HT-29 (cell line): ENCODE measurements around the gene EHD1. TPM values are rescaled to one million over a fixed set of nuclear protein-coding genes. Genes with fewer than 3 reads are reported as not detected.

ENCODE experiments used
- DNase-seq: peaks from one replicate; pipeline ENCODE4 v3.0.0-alpha.2; 2015; ENCODE audit warnings: low spot score
- total RNA-seq: library from RNA; depleted of rRNA; stranded (reverse); fragments of >200 nt; shearing (Covaris generic); gene quantifications from 2 replicates; pipeline ENCODE4 v1.2.3, GENCODE V29; 2014

EHD1 gene
- total RNA-seq, 1 experiment from 2014 or later = 123 TPM

GRCh38 chr11:64875369-64876228 is 2.8 kb downstream of the EHD1 start:
- DNase-seq = no peak

- no peak for DNase-seq
These were observed 3.8 kb downstream of the EHD1 start for GRCh38 chr11:64874308-64875240.

DNA sequence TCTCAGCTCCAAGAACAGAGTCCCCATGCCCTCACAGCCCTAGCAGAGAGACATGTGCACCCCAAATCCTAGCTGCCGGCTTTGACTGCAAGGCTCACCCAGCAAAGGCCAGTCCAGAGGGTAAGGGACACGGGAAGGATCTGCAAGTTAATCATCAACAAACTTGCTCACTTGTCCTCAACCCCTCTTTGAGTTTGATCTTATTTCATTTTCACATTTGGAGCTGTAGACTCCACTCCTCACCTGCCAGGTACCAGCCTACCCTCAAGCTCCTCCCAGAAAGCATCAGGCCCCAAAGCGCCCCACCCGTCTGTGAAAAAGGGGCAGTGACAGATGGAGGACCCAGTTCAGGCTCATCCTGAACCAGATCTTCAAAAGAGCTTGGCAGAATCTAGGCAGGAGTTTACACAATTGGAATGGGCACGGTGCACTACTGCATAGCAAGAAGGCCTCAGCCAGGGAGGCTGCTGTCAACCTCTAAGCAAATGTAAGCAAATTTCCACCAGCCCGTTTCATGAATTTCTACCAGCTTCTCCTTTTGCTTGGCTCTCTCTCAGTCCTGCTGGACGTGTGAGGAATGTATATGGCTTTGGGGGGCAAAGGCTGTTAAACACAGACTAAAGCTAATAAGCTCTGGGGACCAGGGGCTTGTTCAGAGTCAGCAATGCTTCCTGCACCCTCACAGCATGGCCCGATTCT is 5.5 kb downstream of the EHD1 start:
- DNase-seq = no peak

DNA sequence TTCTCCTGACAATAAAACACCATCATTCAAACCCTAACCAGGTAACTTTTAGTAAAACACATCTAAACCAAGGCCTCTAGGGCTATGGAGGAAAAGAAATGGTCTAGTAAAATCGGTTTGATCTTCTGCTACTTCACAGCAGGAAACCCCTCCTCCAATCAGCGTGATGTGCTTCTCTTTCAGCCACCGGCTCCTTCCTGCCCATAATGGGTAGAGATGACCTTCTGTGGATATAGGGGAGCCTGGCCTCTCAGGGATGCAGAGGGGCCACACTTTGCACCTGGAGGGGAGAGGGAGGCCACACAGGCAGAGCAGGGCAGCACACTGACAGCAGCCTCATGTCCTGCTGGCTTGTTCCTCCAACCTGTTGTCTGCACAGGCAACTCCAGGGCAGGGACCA is 6.9 kb downstream of the EHD1 start:
- no peak for DNase-seq

GRCh38 chr11:64870893-64871466 is 7.4 kb downstream of the EHD1 start:
- DNase-seq = no peak

DNA sequence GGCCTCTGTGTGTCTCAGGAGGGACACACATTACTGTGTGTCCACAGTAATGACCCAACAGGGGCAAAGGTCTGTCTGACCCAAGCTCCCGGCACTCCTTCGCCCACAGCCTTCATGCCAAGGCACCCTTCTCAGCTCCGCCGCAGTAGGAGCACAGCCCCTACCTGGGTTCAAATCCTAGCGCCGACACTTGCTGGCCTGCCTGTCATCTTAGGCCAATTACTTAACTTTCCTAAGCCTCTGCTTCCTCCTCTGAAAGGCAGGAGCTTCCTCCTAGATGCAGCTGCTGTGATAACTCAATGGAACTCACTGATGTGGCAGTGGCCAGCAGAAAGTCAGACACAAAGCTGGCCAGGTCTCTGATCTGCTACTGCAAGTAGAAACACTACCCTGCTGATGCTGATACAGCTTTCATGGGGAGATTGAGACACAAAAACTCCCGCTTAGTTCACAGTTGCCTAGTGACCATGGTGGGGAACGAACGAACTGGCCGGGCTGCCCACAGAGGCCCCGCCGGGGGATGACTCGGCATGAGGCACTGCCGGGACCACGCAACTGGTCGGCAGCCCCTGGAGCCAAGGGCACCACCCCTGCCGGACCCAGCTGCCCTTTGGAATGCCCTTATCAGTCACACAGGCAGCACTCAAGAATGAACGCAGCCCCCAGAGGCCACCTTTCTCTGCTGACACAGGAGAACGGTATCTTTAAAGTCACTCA is 8.1 kb downstream of the EHD1 start:
- DNase-seq = no peak

DNA sequence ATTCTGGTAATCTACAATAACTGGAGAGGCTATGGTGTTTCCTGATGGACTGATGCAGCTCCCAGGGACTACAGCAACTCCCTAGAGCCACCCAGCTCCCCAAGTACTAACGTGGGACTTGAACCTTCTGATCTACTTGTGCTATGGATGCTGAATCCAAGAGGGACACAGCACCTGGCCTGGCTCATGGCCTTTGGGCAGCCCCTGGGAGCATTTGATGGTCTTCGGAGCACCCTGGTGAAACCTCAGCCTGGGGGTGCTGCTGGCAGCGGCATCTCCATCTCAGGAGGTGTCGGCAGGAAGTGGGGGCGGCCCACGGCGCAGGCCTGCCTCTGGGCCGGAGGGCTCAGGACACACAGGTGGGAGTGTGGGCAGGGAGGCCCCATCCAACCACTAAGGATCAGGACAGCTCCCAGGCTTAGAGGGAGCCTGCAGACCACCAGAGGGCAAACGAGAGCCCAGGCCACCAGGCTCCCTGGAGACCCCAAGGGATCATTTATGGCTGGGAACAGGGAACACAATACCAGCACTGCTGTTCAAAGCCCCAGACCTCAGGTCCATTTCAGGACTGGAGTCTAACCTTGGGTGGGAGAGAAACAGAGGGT is 8.7 kb downstream of the EHD1 start:
- no peak for DNase-seq

DNA sequence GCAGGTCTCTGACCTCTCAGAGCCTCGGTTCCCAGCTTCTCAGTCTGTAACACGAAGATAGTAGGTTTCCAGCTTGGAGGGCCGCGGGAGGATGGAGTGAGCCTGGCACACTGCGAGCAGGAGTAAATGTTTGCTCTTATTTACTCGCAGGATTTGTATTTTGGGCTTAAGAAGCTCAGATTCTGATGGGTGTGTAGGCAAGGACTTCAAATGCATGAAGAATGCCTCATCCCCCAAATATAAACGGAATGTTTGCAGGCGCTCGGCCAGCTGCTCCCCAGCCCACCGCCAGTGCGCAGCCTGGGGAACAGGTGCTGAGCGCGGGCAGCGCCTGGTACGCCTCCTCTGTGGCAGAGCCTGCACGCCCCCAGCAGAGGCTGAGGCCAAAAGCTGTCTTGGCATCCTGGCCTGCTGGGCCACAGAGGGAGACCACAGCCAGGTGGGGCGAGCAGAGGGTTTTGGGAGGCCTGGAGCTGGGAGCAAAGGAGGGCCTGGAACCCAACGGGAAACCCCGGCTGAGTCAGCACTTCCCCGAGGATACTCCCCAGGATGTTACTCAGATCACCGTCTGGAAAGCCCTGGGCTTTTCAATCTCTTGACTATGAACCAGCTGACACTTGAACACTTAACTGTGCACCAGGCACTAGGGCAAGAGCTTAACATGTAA is 9.4 kb downstream of the EHD1 start:
- no peak for DNase-seq

DNA sequence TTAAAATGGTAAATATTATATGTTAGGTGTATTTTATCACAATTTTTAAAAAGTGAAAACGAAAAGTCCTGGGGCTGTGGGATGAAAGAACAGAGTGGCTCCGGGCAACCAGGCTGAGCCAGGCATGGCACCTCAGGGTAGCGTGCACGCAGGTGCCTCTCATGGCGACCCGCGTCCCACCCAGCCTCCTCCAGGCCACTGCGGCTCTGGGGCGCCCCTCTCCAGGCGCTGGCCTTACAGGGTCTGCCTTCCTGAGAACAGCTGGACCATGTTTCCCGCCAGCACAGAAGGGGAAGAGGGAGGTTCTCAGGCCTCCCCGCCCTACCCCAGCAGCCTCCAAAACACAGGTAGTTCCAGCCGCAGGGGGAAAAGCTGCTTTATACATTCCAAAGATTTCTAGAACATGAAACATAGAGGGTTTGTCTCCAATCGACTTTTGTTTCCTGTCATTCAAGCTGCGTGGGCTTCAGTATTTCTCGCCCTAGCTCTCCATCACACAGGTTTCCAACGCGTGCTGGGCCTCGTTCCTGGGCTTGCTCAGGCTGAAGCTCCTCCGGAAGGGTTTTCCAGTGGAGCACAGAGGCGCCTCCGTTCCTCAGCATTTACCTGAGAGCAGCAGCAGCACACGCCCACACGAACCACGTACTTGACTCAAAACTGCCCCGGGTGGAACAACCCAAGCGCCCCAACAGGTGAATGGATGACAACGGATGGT is 10.5 kb downstream of the EHD1 start:
- DNase-seq = no peak

- no peak for DNase-seq
These were observed 12.3 kb downstream of the EHD1 start for GRCh38 chr11:64866173-64866491.

- DNase-seq = no peak
These were observed 12.9 kb downstream of the EHD1 start for GRCh38 chr11:64865286-64866172.

GRCh38 chr11:64864473-64865285 is 13.7 kb downstream of the EHD1 start:
- DNase-seq = no peak

GRCh38 chr11:64864135-64864472 is 14.3 kb downstream of the EHD1 start:
- DNase-seq = no peak

- DNase-seq = no peak
These were observed 14.9 kb downstream of the EHD1 start for GRCh38 chr11:64863391-64864060.

DNA sequence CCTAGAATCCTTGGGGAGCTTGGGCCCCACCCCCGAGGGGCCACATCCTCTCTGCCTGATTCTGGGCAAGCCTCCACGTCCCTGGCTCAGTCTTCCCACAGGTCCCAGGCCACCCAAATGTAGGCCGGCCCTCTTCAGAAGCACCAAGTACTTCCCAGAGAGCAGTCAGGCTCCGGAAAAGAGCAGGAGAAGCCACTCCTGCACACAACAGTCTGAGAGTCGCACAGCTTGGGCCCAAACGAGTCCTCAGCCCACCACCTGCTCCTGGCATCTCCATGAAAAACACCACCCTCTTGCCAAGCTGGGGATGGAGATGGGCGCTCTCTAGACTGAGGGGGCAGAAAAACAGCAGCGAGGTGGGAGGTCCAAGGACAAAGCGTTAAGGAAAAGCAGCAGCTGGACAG is 15.4 kb downstream of the EHD1 start:
- no peak for DNase-seq

- DNase-seq = peak; percentile 11
These were observed 17.0 kb downstream of the EHD1 start for GRCh38 chr11:64861227-64861975.
